A549 (cell line): Measurements from ENCODE around the gene PRLR. TPM values are rescaled to one million over a fixed set of nuclear protein-coding genes. Genes with fewer than 3 reads are reported as not detected.

Experiments
- ATAC-seq, 2 experiments: fragments of 200-7000 bp in 1 of 2; fragments of >200 bp in 1 of 2; cut with Nextera tagmentation in 1 of 2; cut with Tn5 transposase in 1 of 2; 3 replicates each; pipeline versions ENCODE4 v1.8.0 to v1.9.1; 2018 to 2020; ENCODE audit warnings: mild to moderate bottlenecking in 1 of 2, moderate library complexity in 1 of 2
- CTCF ChIA-PET: fragments of 300-600 bp; sonication (Branson Sonifier 250); formaldehyde crosslinking; extraction: SDS; loops from one replicate; lab custom pipeline; 2021; ENCODE audit warnings: antibody characterized with exemption, inconsistent platforms; lab: Yijun Ruan, JAX
- POLR2A ChIA-PET: fragments of 350-600 bp; formaldehyde crosslinking; extraction: SDS; loops from one replicate; lab custom pipeline; 2021; ENCODE audit warnings: antibody characterized with exemption, inconsistent platforms; lab: Yijun Ruan, JAX
- DNase-seq, 2 experiments: peaks; one replicate each; pipeline versions ENCODE4 v3.0.0 to v3.0.0-alpha.2; 2011 to 2016; ENCODE audit warnings: low read depth in 1 of 2, low spot score in 1 of 2
- FAIRE-seq: peaks from 2 replicates; lab custom pipeline; 2011; peaks lifted over from hg19 to GRCh38; lab: Jason Lieb, UNC
- H3K27ac ChIP-seq, 2 experiments: fragments of >200 bp; sonication (Bioruptor Twin); formaldehyde crosslinking; 3 replicates each; pipeline ENCODE4 v1.5.1; 2016 to 2017
- H3K4me1 ChIP-seq: fragments of >200 bp; sonication (Bioruptor Twin); formaldehyde crosslinking; 3 replicates; pipeline ENCODE4 v1.6.1; 2016
- H3K4me2 ChIP-seq: fragments of >200 bp; sonication (Bioruptor Twin); formaldehyde crosslinking; 3 replicates; pipeline ENCODE4 v1.6.1; 2016
- H3K4me3 ChIP-seq: fragments of >200 bp; sonication (Bioruptor Twin); formaldehyde crosslinking; 3 replicates; pipeline ENCODE4 v1.5.1; 2016
- H3K9me3 ChIP-seq: fragments of >200 bp; sonication (Bioruptor Twin); formaldehyde crosslinking; 3 replicates; pipeline ENCODE4 v1.6.1; 2016
- ATOH8 ChIP-seq: fragments of 250-450 bp; sonication (Bioruptor Pico); IDR thresholded peaks from 2 replicates; pipeline ENCODE4 v1.5.0; 2020; ENCODE audit warnings: low read depth, mild to moderate bottlenecking, moderate library complexity
- CBX2 ChIP-seq: fragments of 200-600 bp; sonication (generic); IDR thresholded peaks from 2 replicates; pipeline ENCODE4 v1.6.1; 2016; ENCODE audit warnings: low read depth, mild to moderate bottlenecking, borderline replicate concordance
- CBX8 ChIP-seq: fragments of 200-600 bp; sonication (generic); IDR thresholded peaks from 2 replicates; pipeline ENCODE4 v1.6.1; 2016
- CEBPB ChIP-seq, 2 experiments: fragments of >200 bp in 1 of 2; sonication (Bioruptor Twin) in 1 of 2; formaldehyde crosslinking in 1 of 2; IDR thresholded peaks; 2 replicates each; pipeline ENCODE4 v1.6.1; 2012 to 2016
- CHD4 ChIP-seq: fragments of 200-600 bp; sonication (generic); IDR thresholded peaks from 2 replicates; pipeline ENCODE4 v1.6.1; 2016; ENCODE audit warnings: antibody characterized with exemption, mild to moderate bottlenecking, borderline replicate concordance
- EHF ChIP-seq: fragments of 250-450 bp; sonication (Bioruptor Pico); IDR thresholded peaks from 2 replicates; pipeline ENCODE4 v1.5.0; 2020; ENCODE audit warnings: mild to moderate bottlenecking
- EP300 ChIP-seq, 2 experiments: fragments of >200 bp; sonication (Bioruptor Twin); formaldehyde crosslinking; IDR thresholded peaks; 2 replicates in 1 of 2; 3 replicates in 1 of 2; pipeline ENCODE4 v1.6.1; 2016 to 2017
- ESRRA ChIP-seq: fragments of 150-350 bp; IDR thresholded peaks from 2 replicates; pipeline ENCODE4 v1.6.1; 2014; ENCODE audit warnings: mild to moderate bottlenecking, low read length, borderline replicate concordance
- FOSB ChIP-seq: fragments of 250-450 bp; sonication (Bioruptor Pico); IDR thresholded peaks from 2 replicates; pipeline ENCODE4 v1.5.0; 2020; ENCODE audit warnings: mild to moderate bottlenecking, moderate library complexity
- FOSL2 ChIP-seq, 2 experiments: fragments of 450-650 bp in 1 of 2; fragments of >200 bp in 1 of 2; sonication (Bioruptor Twin) in 1 of 2; formaldehyde crosslinking; IDR thresholded peaks; 2 replicates each; pipeline versions ENCODE4 v1.5.0 to v1.6.1; 2016 to 2020; ENCODE audit warnings: mild to moderate bottlenecking in 1 of 2, moderate library complexity in 1 of 2
- FOXS1 ChIP-seq: fragments of 250-450 bp; sonication (Bioruptor Pico); IDR thresholded peaks from 2 replicates; pipeline ENCODE4 v1.5.0; 2020; ENCODE audit warnings: mild to moderate bottlenecking, moderate library complexity
- GATA3 ChIP-seq: IDR thresholded peaks from 2 replicates; pipeline ENCODE4 v1.6.1; 2012; ENCODE audit warnings: borderline replicate concordance
- HOXB13 ChIP-seq: fragments of 250-450 bp; sonication (Bioruptor Pico); IDR thresholded peaks from 2 replicates; pipeline ENCODE4 v1.5.0; 2020; ENCODE audit warnings: low read depth, mild to moderate bottlenecking, moderate library complexity
- HOXB5 ChIP-seq: fragments of 250-450 bp; sonication (Bioruptor Pico); IDR thresholded peaks from 2 replicates; pipeline ENCODE4 v1.5.0; 2020; ENCODE audit warnings: mild to moderate bottlenecking, moderate library complexity
- JUNB ChIP-seq: fragments of >200 bp; sonication (Bioruptor Twin); formaldehyde crosslinking; IDR thresholded peaks from 2 replicates; pipeline ENCODE4 v1.6.1; 2016
- KDM1A ChIP-seq: fragments of 200-600 bp; sonication (generic); IDR thresholded peaks from 2 replicates; pipeline ENCODE4 v1.6.1; 2016; ENCODE audit warnings: low read depth, mild to moderate bottlenecking
- PHF8 ChIP-seq: fragments of 200-600 bp; sonication (generic); IDR thresholded peaks from 2 replicates; pipeline ENCODE4 v1.6.1; 2016; ENCODE audit warnings: low read depth, mild to moderate bottlenecking, antibody characterized with exemption, moderate library complexity, borderline replicate concordance
- POLR2AphosphoS2 ChIP-seq: conservative IDR thresholded peaks from 2 replicates; pipeline ENCODE4 v1.6.1; 2012; ENCODE audit warnings: low read length, improper control_type of control experiment, inconsistent platforms
- RARB ChIP-seq: fragments of 250-450 bp; sonication (Bioruptor Pico); IDR thresholded peaks from 2 replicates; pipeline ENCODE4 v1.8.0; 2021; ENCODE audit warnings: mild to moderate bottlenecking, moderate library complexity
- RCOR1 ChIP-seq: fragments of 150-350 bp; IDR thresholded peaks from 2 replicates; pipeline ENCODE4 v1.6.1; 2014; ENCODE audit warnings: antibody characterized with exemption, low read length, low read depth
- RNF2 ChIP-seq: fragments of 200-600 bp; sonication (generic); IDR thresholded peaks from 2 replicates; pipeline ENCODE4 v1.6.1; 2016; ENCODE audit warnings: low read depth, mild to moderate bottlenecking, antibody characterized with exemption, moderate library complexity, borderline replicate concordance
- SMC3 ChIP-seq: fragments of >200 bp; sonication (Bioruptor Twin); formaldehyde crosslinking; IDR thresholded peaks from 3 replicates; pipeline ENCODE4 v1.6.1; 2018; ENCODE audit warnings: inconsistent platforms
- TFCP2L1 ChIP-seq: fragments of 250-450 bp; sonication (Bioruptor Pico); IDR thresholded peaks from 2 replicates; pipeline ENCODE4 v1.5.0; 2021; ENCODE audit warnings: mild to moderate bottlenecking
- TP53 ChIP-seq: fragments of 250-450 bp; sonication (Bioruptor Pico); IDR thresholded peaks from 2 replicates; pipeline ENCODE4 v1.5.0; 2021; ENCODE audit warnings: mild to moderate bottlenecking, moderate library complexity
- ZFP36 ChIP-seq: fragments of 450-650 bp; IDR thresholded peaks from 2 replicates; pipeline ENCODE4 v1.6.1; 2014; ENCODE audit warnings: borderline replicate concordance; ENCODE audit not compliant: partially characterized antibody
- ZNF302 ChIP-seq: fragments of 250-450 bp; sonication (Bioruptor Pico); IDR thresholded peaks from 2 replicates; pipeline ENCODE4 v1.9.0; 2021; ENCODE audit warnings: inconsistent platforms, mild to moderate bottlenecking, moderate library complexity
- WGBS: methylation state at CpG from one replicate; pipeline ENCODE4 v1.1.6; 2017; ENCODE audit errors: missing lambda C conversion rate; 5-methylcytosine and 5-hydroxymethylcytosine counted together
- polyA plus RNA-seq, 4 experiments: library from polyadenylated mRNA; depleted of rRNA in 3 of 4; stranded (reverse); fragments of >200 nt; fragmentation: RNase III in 1 of 4; extraction: RNeasy Plus Mini Kit Qiagen cat#74134 plus additional on column Dnase treatment in 1 of 4; gene quantifications; 2 replicates in 3 of 4; 3 replicates in 1 of 4; pipeline ENCODE4 v1.2.3, GENCODE V29; 2011 to 2017
- TF ChIP-seq, protein P1 (sequence below): fragments of >200 bp; sonication (Bioruptor Twin); formaldehyde crosslinking; IDR thresholded peaks from 3 replicates; pipeline ENCODE4 v1.5.1; 2016
- TF ChIP-seq, protein P2 (sequence below): IDR thresholded peaks from 2 replicates; pipeline ENCODE4 v1.6.1; 2012
- TF ChIP-seq, protein P3 (sequence below): IDR thresholded peaks from 2 replicates; pipeline ENCODE4 v1.6.1; 2012; ENCODE audit warnings: low read depth, borderline replicate concordance

PRLR gene
- polyA plus RNA-seq, 2 of the 4 experiments (the other 2 are of a cell fraction): 0.09 TPM; not detected in 1

GRCh38 chr5:35138232-35138631 is 92.1 kb downstream of the PRLR start (continued):
- TF ChIP-seq CBX2 (no peak), ZFP36 (no peak), PHF8 (no peak), FOSL2 (IDR thresholded peaks at IDR 0.05) (no peak), FOSL2 (CRISPR knock-in tag; IDR thresholded peaks at IDR 0.05) (no peak), RARB (CRISPR knock-in tag) (no peak)
- TF ChIP-seq, protein P1, sequence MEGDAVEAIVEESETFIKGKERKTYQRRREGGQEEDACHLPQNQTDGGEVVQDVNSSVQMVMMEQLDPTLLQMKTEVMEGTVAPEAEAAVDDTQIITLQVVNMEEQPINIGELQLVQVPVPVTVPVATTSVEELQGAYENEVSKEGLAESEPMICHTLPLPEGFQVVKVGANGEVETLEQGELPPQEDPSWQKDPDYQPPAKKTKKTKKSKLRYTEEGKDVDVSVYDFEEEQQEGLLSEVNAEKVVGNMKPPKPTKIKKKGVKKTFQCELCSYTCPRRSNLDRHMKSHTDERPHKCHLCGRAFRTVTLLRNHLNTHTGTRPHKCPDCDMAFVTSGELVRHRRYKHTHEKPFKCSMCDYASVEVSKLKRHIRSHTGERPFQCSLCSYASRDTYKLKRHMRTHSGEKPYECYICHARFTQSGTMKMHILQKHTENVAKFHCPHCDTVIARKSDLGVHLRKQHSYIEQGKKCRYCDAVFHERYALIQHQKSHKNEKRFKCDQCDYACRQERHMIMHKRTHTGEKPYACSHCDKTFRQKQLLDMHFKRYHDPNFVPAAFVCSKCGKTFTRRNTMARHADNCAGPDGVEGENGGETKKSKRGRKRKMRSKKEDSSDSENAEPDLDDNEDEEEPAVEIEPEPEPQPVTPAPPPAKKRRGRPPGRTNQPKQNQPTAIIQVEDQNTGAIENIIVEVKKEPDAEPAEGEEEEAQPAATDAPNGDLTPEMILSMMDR: no peak
- TF ChIP-seq, protein P2, sequence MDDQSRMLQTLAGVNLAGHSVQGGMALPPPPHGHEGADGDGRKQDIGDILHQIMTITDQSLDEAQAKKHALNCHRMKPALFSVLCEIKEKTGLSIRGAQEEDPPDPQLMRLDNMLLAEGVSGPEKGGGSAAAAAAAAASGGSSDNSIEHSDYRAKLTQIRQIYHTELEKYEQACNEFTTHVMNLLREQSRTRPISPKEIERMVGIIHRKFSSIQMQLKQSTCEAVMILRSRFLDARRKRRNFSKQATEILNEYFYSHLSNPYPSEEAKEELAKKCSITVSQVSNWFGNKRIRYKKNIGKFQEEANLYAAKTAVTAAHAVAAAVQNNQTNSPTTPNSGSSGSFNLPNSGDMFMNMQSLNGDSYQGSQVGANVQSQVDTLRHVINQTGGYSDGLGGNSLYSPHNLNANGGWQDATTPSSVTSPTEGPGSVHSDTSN: no peak
- TF ChIP-seq, all 56 proteins: peak for 0

DNA sequence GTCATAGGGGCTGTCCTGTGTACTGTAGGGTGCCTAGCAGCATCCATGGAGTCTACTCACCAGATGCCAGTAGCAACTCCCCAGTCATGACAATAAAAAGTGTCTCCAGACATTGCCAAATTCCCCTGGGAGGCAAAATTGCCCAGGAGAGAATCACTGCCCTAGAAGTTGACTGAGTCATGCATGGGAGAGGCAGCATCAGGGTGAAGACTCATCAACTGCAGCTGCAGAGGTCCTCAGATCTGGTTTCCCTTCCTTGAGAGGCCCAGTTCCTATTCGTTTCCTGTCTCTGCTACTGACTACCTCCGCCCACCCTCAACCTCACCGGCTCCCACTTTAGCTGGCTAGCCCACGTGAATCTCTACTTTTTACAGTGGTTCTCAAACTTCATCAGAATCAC is 93.9 kb downstream of the PRLR start:
- Histone ChIP-seq H3K4me2 (no peak overlapping the region), H3K9me3 (no peaks in the 10 kb centered on the region), H3K4me3 (no peak overlapping the region), H3K27ac (no peak overlapping the region), H3K4me1 (no peaks in the 10 kb centered on the region)
- FAIRE-seq (no peak), ATAC-seq (peak; percentile 66 to 68), DNase-seq (peak in 1 of 2 experiments; percentile 46)
- TF ChIP-seq ZNF302 (CRISPR knock-in tag): no peak
- no peak for TF ChIP-seq ATOH8 (CRISPR knock-in tag)
- TF ChIP-seq, protein P2: no peak
- TF ChIP-seq RNF2: no peak
- no peak for TF ChIP-seq SMC3
- TF ChIP-seq FOSL2 (IDR thresholded peaks at IDR 0.05): no peak
- no peak for TF ChIP-seq FOSL2 (CRISPR knock-in tag; IDR thresholded peaks at IDR 0.05)
- no peak for TF ChIP-seq FOXS1 (CRISPR knock-in tag)
- TF ChIP-seq FOSB (CRISPR knock-in tag): no peak
- TF ChIP-seq, protein P3, sequence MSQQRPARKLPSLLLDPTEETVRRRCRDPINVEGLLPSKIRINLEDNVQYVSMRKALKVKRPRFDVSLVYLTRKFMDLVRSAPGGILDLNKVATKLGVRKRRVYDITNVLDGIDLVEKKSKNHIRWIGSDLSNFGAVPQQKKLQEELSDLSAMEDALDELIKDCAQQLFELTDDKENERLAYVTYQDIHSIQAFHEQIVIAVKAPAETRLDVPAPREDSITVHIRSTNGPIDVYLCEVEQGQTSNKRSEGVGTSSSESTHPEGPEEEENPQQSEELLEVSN: no peak
- TF ChIP-seq TFCP2L1 (CRISPR knock-in tag): no peak
- no peak for TF ChIP-seq EP300 (IDR thresholded peaks at IDR 0.05)
- ChIA-PET CTCF (interaction anchor here (0.8 kb wide), 1 partner anchor 46 kb away, joined by 3 read pairs; no protein-coding TSS in a partner anchor), POLR2A (no interaction called here)
- WGBS: 18% methylated on average over 4 of the region's 4 CpGs

- Histone ChIP-seq H3K4me3 (no peak overlapping the region), H3K27ac (no peak overlapping the region), H3K9me3 (no peaks in the 10 kb centered on the region), H3K4me1 (no peaks in the 10 kb centered on the region), H3K4me2 (no peak overlapping the region)
- WGBS: 72% methylated on average over 9 of the region's 9 CpGs
- CTCF ChIA-PET: interaction anchor here (0.6 to 0.7 kb wide), 2 partner anchors 182 to 643 kb away, joined by 3 read pairs; no protein-coding TSS in a partner anchor
- FAIRE-seq (no peak), DNase-seq (no peak), ATAC-seq (no peak)
- POLR2A ChIA-PET: no interaction called here
- TF ChIP-seq KDM1A (no peak), CBX2 (no peak), EHF (CRISPR knock-in tag) (no peak), HOXB13 (CRISPR knock-in tag) (no peak), FOXS1 (CRISPR knock-in tag) (no peak), JUNB (no peak), ESRRA (no peak), TP53 (no peak), FOSL2 (IDR thresholded peaks at IDR 0.05) (no peak), FOSL2 (CRISPR knock-in tag; IDR thresholded peaks at IDR 0.05) (no peak), GATA3 (no peak), CEBPB (IDR thresholded peaks at IDR 0.05) (no peak), RCOR1 (no peak), ZFP36 (no peak), CBX8 (no peak), CHD4 (no peak), HOXB5 (CRISPR knock-in tag) (no peak), POLR2AphosphoS2 (no peak)
Observed at GRCh38 chr5:35135239-35135700, 95.0 kb downstream of the PRLR start.
